GM19023 (cell line): ENCODE measurements around the gene TRIM60.
"Not testable (repeated sequence)": the region's sequence is repeated elsewhere in the genome, so short reads cannot be mapped to it uniquely, and the experiment has no call there.

Experiments
- ATAC-seq: cut with Tn5 transposase; IDR thresholded peaks from one replicate; pipeline ENCODE4 v1.9.1; 2021; ENCODE audit warnings: mild to moderate bottlenecking, moderate library complexity; ENCODE audit not compliant: unreplicated experiment

The TRIM60 gene

GRCh38 chr4:165031436-165032211, at the start of gene TRIM60:
TRIM60 (plus strand) TSS chr4:165031999; CDS start chr4:165040073, 8,074 bp downstream.
- ATAC-seq, result no peak

GRCh38 chr4:164989471-164989870, 42.3 kb upstream of the TRIM60 start:
- no peak for ATAC-seq

GRCh38 chr4:164990786-164991185, 41.0 kb upstream of the TRIM60 start:
- not testable (repeated sequence) for ATAC-seq

GRCh38 chr4:164996123-164996522, 35.7 kb upstream of the TRIM60 start:
- ATAC-seq, result not testable (repeated sequence)

- ATAC-seq, result peak; percentile 52
Measured at GRCh38 chr4:164997324-164997723, 34.5 kb upstream of the TRIM60 start.

GRCh38 chr4:164997941-164998340, 33.9 kb upstream of the TRIM60 start:
- no peak for ATAC-seq

- ATAC-seq, result not testable (repeated sequence)
Measured at GRCh38 chr4:164998526-164999080, 33.2 kb upstream of the TRIM60 start.

- not testable (repeated sequence) for ATAC-seq
Measured at GRCh38 chr4:165001957-165002356, 29.8 kb upstream of the TRIM60 start.

- ATAC-seq, result no peak
Measured at GRCh38 chr4:165005352-165005925, 26.4 kb upstream of the TRIM60 start.

GRCh38 chr4:165006456-165006855, 25.3 kb upstream of the TRIM60 start:
- no peak for ATAC-seq

- ATAC-seq, result no peak
Measured at GRCh38 chr4:165006886-165007285, 24.9 kb upstream of the TRIM60 start.

- no peak for ATAC-seq
Measured at GRCh38 chr4:165009493-165010227, 22.1 kb upstream of the TRIM60 start.

GRCh38 chr4:165010487-165010886, 21.3 kb upstream of the TRIM60 start:
- ATAC-seq, result no peak

- ATAC-seq, result no peak
Measured at GRCh38 chr4:165010991-165011390, 20.8 kb upstream of the TRIM60 start.

GRCh38 chr4:165011403-165011802, 20.4 kb upstream of the TRIM60 start:
- ATAC-seq, result no peak

GRCh38 chr4:165013691-165014090, 18.1 kb upstream of the TRIM60 start:
- ATAC-seq, result no peak

- no peak for ATAC-seq
Measured at GRCh38 chr4:165016971-165017370, 14.8 kb upstream of the TRIM60 start.

- ATAC-seq, result not testable (repeated sequence)
Measured at GRCh38 chr4:165019995-165020394, 11.8 kb upstream of the TRIM60 start.

GRCh38 chr4:165025782-165026181, 6.0 kb upstream of the TRIM60 start:
- not testable (repeated sequence) for ATAC-seq

- no peak for ATAC-seq
Measured at GRCh38 chr4:165027762-165028402, 3.9 kb upstream of the TRIM60 start.

- ATAC-seq, result no peak
Measured at GRCh38 chr4:165048170-165048569, 16.4 kb downstream of the TRIM60 start.
